Activated CD8-positive, alpha-beta T cell treated with anti-CD3 and anti-CD28 coated beads for 36 hours (primary cell): ENCODE measurements around the gene OR9A2. TPM values are rescaled to one million over a fixed set of nuclear protein-coding genes. Genes with fewer than 3 reads are reported as not detected.

Experiments
- ATAC-seq: fragments of 200-7000 bp; cut with Tn5 transposase; one replicate; pipeline ENCODE4 v1.10.0; 2021; ENCODE audit warnings: mild to moderate bottlenecking, moderate library complexity
- CTCF ChIA-PET: fragments of 350-600 bp; sonication (Branson Sonifier 250); formaldehyde crosslinking; loops from one replicate; lab custom pipeline; 2021; ENCODE audit warnings: antibody characterized with exemption; lab: Charles Lee
- POLR2A ChIA-PET: fragments of 350-600 bp; sonication (Branson Sonifier 250); formaldehyde crosslinking; loops from one replicate; lab custom pipeline; 2021; ENCODE audit warnings: antibody characterized with exemption; lab: Charles Lee
- DNase-seq: peaks from one replicate; pipeline ENCODE4 v3.0.0-alpha.2; 2020
- H3K27ac Mint-ChIP-seq: one replicate; pipeline ENCODE4 v1.8.0; 2021; ENCODE audit warnings: mild to moderate bottlenecking, mixed read lengths
- H3K27me3 Mint-ChIP-seq: one replicate; pipeline ENCODE4 v1.8.0; 2021; ENCODE audit warnings: mixed read lengths
- H3K36me3 Mint-ChIP-seq: one replicate; pipeline ENCODE4 v1.8.0; 2021; ENCODE audit warnings: low read depth, mixed read lengths
- H3K4me1 Mint-ChIP-seq: one replicate; pipeline ENCODE4 v1.8.0; 2021; ENCODE audit warnings: low read depth, mixed read lengths
- H3K4me3 Mint-ChIP-seq: one replicate; pipeline ENCODE4 v1.8.0; 2021; ENCODE audit warnings: mild to moderate bottlenecking, moderate library complexity, mixed read lengths
- H3K9me3 Mint-ChIP-seq: one replicate; pipeline ENCODE4 v1.8.0; 2021; ENCODE audit warnings: mixed read lengths
- CTCF ChIP-seq: fragments of 200-600 bp; IDR thresholded peaks from one replicate; pipeline ENCODE4 v1.8.0; 2022; ENCODE audit warnings: antibody characterized with exemption, mild to moderate bottlenecking
- intact Hi-C: fragments of 100-400 bp; cut with micrococcal nuclease; formaldehyde crosslinking; loops from one replicate; pipeline ENCODE4 v1.10.0; 2022
- total RNA-seq, 2 experiments: library from RNA; stranded (reverse); gene quantifications; one replicate each; pipeline ENCODE4 v1.2.3, GENCODE V29; 2021

The OR9A2 gene
- total RNA-seq, 2 experiments from 2014 or later = not detected

- DNase-seq (no peak), ATAC-seq (no peak)
- CTCF ChIA-PET = interaction anchor here (1.1 to 1.7 kb wide), 2 partner anchors 61 to 151 kb away, joined by 5 to 6 read pairs; no protein-coding TSS in a partner anchor
- peaks cover 6% of the 10 kb centered on the region for H3K27me3 Mint-ChIP-seq
- intact Hi-C loops = no loop called here
- no peaks in the 10 kb centered on the region for H3K36me3 Mint-ChIP-seq
- no peaks in the 10 kb centered on the region for H3K9me3 Mint-ChIP-seq
- TF ChIP-seq CTCF = no peak
- no peaks in the 10 kb centered on the region for H3K4me1 Mint-ChIP-seq
- H3K4me3 Mint-ChIP-seq = no peak overlapping the region
- no peak overlapping the region for H3K27ac Mint-ChIP-seq
- POLR2A ChIA-PET = no interaction called here
Measured at GRCh38 chr7:143063741-143064140, 36.8 kb upstream of the OR9A2 start.

- no peak for TF ChIP-seq CTCF
- intact Hi-C loops = no loop called here
- CTCF ChIA-PET = no interaction called here
- H3K27ac Mint-ChIP-seq = no peak overlapping the region
- peaks cover 1% of the 10 kb centered on the region for H3K27me3 Mint-ChIP-seq
- POLR2A ChIA-PET = no interaction called here
- no peaks in the 10 kb centered on the region for H3K9me3 Mint-ChIP-seq
- ATAC-seq (no peak), DNase-seq (no peak)
- no peaks in the 10 kb centered on the region for H3K36me3 Mint-ChIP-seq
- no peaks in the 10 kb centered on the region for H3K4me1 Mint-ChIP-seq
- H3K4me3 Mint-ChIP-seq = no peak overlapping the region
Measured at GRCh38 chr7:143055754-143056153, 28.8 kb upstream of the OR9A2 start.

GRCh38 chr7:143054621-143055020 lies 27.7 kb upstream of the OR9A2 start:
- Mint-ChIP-seq H3K4me1 (no peaks in the 10 kb centered on the region), H3K9me3 (no peaks in the 10 kb centered on the region), H3K36me3 (no peaks in the 10 kb centered on the region), H3K27me3 (peaks cover 1% of the 10 kb centered on the region), H3K27ac (no peak overlapping the region), H3K4me3 (no peak overlapping the region)
- intact Hi-C loops = no loop called here
- ChIA-PET CTCF (interaction anchor here (0.6 to 1.2 kb wide), 3 partner anchors 45 to 161 kb away, joined by 4 to 5 read pairs (median 4); no protein-coding TSS in a partner anchor), POLR2A (no interaction called here)
- ATAC-seq (no peak), DNase-seq (no peak)
- no peak for TF ChIP-seq CTCF

- POLR2A ChIA-PET = no interaction called here
Measured at GRCh38 chr7:143052041-143052440, 25.1 kb upstream of the OR9A2 start, which contains the start of gene OR6V1. OR6V1 (plus strand) TSS chr7:143052341; CDS start chr7:143052341, 0 bp downstream.

More at GRCh38 chr7:143052041-143052440, 25.1 kb upstream of the OR9A2 start, which contains the start of gene OR6V1:
- CTCF ChIA-PET = interaction anchor here (0.9 kb wide), 1 partner anchor 14 kb away, joined by 3 read pairs; no protein-coding TSS in a partner anchor
- Mint-ChIP-seq H3K36me3 (no peaks in the 10 kb centered on the region), H3K27ac (no peak within 1 kb of the TSS), H3K4me3 (no peak within 1 kb of the TSS), H3K4me1 (peaks cover 3% of the 10 kb centered on the region), H3K9me3 (no peaks in the 10 kb centered on the region), H3K27me3 (peaks cover 1% of the 10 kb centered on the region)
- no peak for TF ChIP-seq CTCF
- intact Hi-C loops = no loop called here
- DNase-seq = no peak
- no peak for ATAC-seq
